Common myeloid progenitor, CD34-positive (primary cell): Measurements from ENCODE around the gene OR5P2. TPM values are rescaled to one million over a fixed set of nuclear protein-coding genes. Genes with fewer than 3 reads are reported as not detected.

Experiments used
- CTCF ChIA-PET: fragments of 350-600 bp; sonication (Branson Sonifier 250); formaldehyde crosslinking; loops from one replicate; lab custom pipeline; 2021; ENCODE audit warnings: antibody characterized with exemption; lab: Charles Lee
- POLR2A ChIA-PET: fragments of 350-600 bp; sonication (Branson Sonifier 250); formaldehyde crosslinking; loops from one replicate; lab custom pipeline; 2021; ENCODE audit warnings: antibody characterized with exemption; lab: Charles Lee
- DNase-seq, 3 donors: peaks; one replicate each; pipeline versions ENCODE4 v3.0.0 to v3.0.0-alpha.2; 2013
- H3K27ac ChIP-seq, 2 experiments: 1 replicate in 1 of 2; 2 replicates in 1 of 2; pipeline ENCODE4 v1.7.0; 2013; ENCODE audit warnings: inconsistent platforms in 2 of 2, low read length in 2 of 2, mild to moderate bottlenecking in 2 of 2, low read depth in 1 of 2, moderate library complexity in 1 of 2; ENCODE audit not compliant: severe bottlenecking in 2 of 2, insufficient read depth in 1 of 2, poor library complexity in 1 of 2
- H3K27me3 ChIP-seq, 5 experiments: replicated peaks in 2 of 5; 1 replicate in 3 of 5; 2 replicates in 2 of 5; pipeline versions ENCODE4 v1.6.1 to v1.7.0; 2013; ENCODE audit warnings: low read length in 4 of 5, mild to moderate bottlenecking in 2 of 5, moderate library complexity in 2 of 5, inconsistent platforms in 1 of 5; ENCODE audit not compliant: insufficient read depth in 5 of 5, control insufficient read depth in 4 of 5
- H3K36me3 ChIP-seq, 4 experiments: 1 replicate in 2 of 4; 2 replicates in 2 of 4; pipeline versions ENCODE4 v1.6.1 to v1.7.0; 2013; ENCODE audit warnings: low read length in 3 of 4, control low read depth in 1 of 4, mild to moderate bottlenecking in 1 of 4; ENCODE audit not compliant: control insufficient read depth in 4 of 4, insufficient read depth in 4 of 4
- H3K4me1 ChIP-seq, 4 experiments: 1 replicate in 3 of 4; 2 replicates in 1 of 4; pipeline versions ENCODE4 v1.6.1 to v1.7.1; 2013; ENCODE audit warnings: low read length in 3 of 4, mild to moderate bottlenecking in 3 of 4, control low read depth in 1 of 4, inconsistent platforms in 1 of 4, moderate library complexity in 1 of 4; ENCODE audit not compliant: control insufficient read depth in 4 of 4, insufficient read depth in 4 of 4; ENCODE audit errors: control extremely low read depth in 1 of 4
- H3K4me3 ChIP-seq, 7 experiments: 1 replicate in 4 of 7; 2 replicates in 3 of 7; pipeline versions ENCODE4 v1.5.1 to v1.7.0; 2013; ENCODE audit warnings: mild to moderate bottlenecking in 7 of 7, low read length in 6 of 7, moderate library complexity in 6 of 7, inconsistent platforms in 2 of 7, low read depth in 2 of 7, control low read depth in 1 of 7; ENCODE audit not compliant: insufficient read depth in 4 of 7, control insufficient read depth in 1 of 7; ENCODE audit errors: extremely low read depth in 1 of 7
- H3K9me3 ChIP-seq, 5 experiments: 1 replicate in 4 of 5; 2 replicates in 1 of 5; pipeline versions ENCODE4 v1.6.1 to v1.7.1; 2013; ENCODE audit warnings: low read length in 4 of 5, mild to moderate bottlenecking in 2 of 5, inconsistent platforms in 1 of 5, low read depth in 1 of 5, moderate library complexity in 1 of 5; ENCODE audit not compliant: control insufficient read depth in 4 of 5, insufficient read depth in 2 of 5; ENCODE audit errors: control extremely low read depth in 1 of 5
- WGBS: methylation state at CpG from one replicate; pipeline ENCODE4 v1.1.5; 2013; ENCODE audit not compliant: insufficient coverage; 5-methylcytosine and 5-hydroxymethylcytosine counted together
- polyA plus RNA-seq: library from polyadenylated mRNA; unstranded; fragments of 120-200 nt; gene quantifications from one replicate; pipeline ENCODE4 v1.2.1, GENCODE V29; 2013

OR5P2 gene
- not detected for polyA plus RNA-seq

GRCh38 chr11:7796842-7797241 is at the start of gene OR5P2:
Gene OR5P2 (minus strand): TSS chr11:7796942. CDS start chr11:7796942, 0 bp downstream.
- H3K36me3 ChIP-seq, result no peaks in the 10 kb centered on the region
- H3K27me3 ChIP-seq, result no peaks in the 10 kb centered on the region
- no peak within 1 kb of the TSS for H3K4me3 ChIP-seq
- H3K4me1 ChIP-seq, result no peaks in the 10 kb centered on the region
- H3K9me3 ChIP-seq, result no peaks in the 10 kb centered on the region
- DNase-seq, result no peak
- 100% methylated on average over 1 of the region's 5 CpGs for WGBS
- ChIA-PET CTCF (no interaction called here), POLR2A (no interaction called here)
- H3K27ac ChIP-seq, result no peak within 1 kb of the TSS

- Histone ChIP-seq H3K9me3 (no peaks in the 10 kb centered on the region), H3K36me3 (no peaks in the 10 kb centered on the region), H3K27me3 (peaks cover 0 to 11% (median 0%) of the 10 kb centered on the region in 5 experiments), H3K27ac (no peak overlapping the region), H3K4me1 (no peaks in the 10 kb centered on the region), H3K4me3 (no peak overlapping the region)
- CTCF ChIA-PET, result no interaction called here
- POLR2A ChIA-PET, result no interaction called here
- 100% methylated on average over 2 of the region's 3 CpGs for WGBS
- DNase-seq, result no peak
Observed at GRCh38 chr11:7846003-7846402, 49.3 kb upstream of the OR5P2 start.

- no peak overlapping the region for H3K27ac ChIP-seq
- H3K36me3 ChIP-seq, result no peaks in the 10 kb centered on the region
- POLR2A ChIA-PET, result no interaction called here
- no peaks in the 10 kb centered on the region for H3K9me3 ChIP-seq
- H3K4me1 ChIP-seq, result no peaks in the 10 kb centered on the region
- no peak overlapping the region for H3K4me3 ChIP-seq
- no peak for DNase-seq
- 67% methylated on average over 1 of the region's 3 CpGs for WGBS
- CTCF ChIA-PET, result no interaction called here
- H3K27me3 ChIP-seq, result peaks cover 0 to 11% (median 0%) of the 10 kb centered on the region in 5 experiments
Observed at GRCh38 chr11:7844986-7845385, 48.2 kb upstream of the OR5P2 start.

- Histone ChIP-seq H3K27ac (no peak overlapping the region), H3K9me3 (no peaks in the 10 kb centered on the region), H3K4me3 (no peak overlapping the region), H3K36me3 (no peaks in the 10 kb centered on the region), H3K27me3 (peaks cover 0 to 11% (median 0%) of the 10 kb centered on the region in 5 experiments), H3K4me1 (no peaks in the 10 kb centered on the region)
- POLR2A ChIA-PET, result no interaction called here
- DNase-seq, result no peak
- WGBS, result no CpG with 5 or more reads among the region's 1 CpG
- CTCF ChIA-PET, result no interaction called here
Observed at GRCh38 chr11:7844521-7844920, 47.8 kb upstream of the OR5P2 start.

GRCh38 chr11:7840578-7840977 is 43.8 kb upstream of the OR5P2 start:
- H3K27ac ChIP-seq, result no peak overlapping the region
- peaks cover 0 to 2% (median 0%) of the 10 kb centered on the region in 5 experiments for H3K27me3 ChIP-seq
- DNase-seq, result no peak
- CTCF ChIA-PET, result no interaction called here
- H3K36me3 ChIP-seq, result no peaks in the 10 kb centered on the region
- H3K4me3 ChIP-seq, result no peak overlapping the region
- no peaks in the 10 kb centered on the region for H3K9me3 ChIP-seq
- POLR2A ChIA-PET, result no interaction called here
- no peaks in the 10 kb centered on the region for H3K4me1 ChIP-seq
- no CpG with 5 or more reads among the region's 2 CpGs for WGBS

- POLR2A ChIA-PET, result no interaction called here
Observed at GRCh38 chr11:7833527-7833926, 36.8 kb upstream of the OR5P2 start.

GRCh38 chr11:7830740-7831139 is 34.0 kb upstream of the OR5P2 start, which contains the start of gene OR5P3:
Gene OR5P3 (minus strand): TSS chr11:7830840.
- DNase-seq, result no peak
- Histone ChIP-seq H3K27ac (no peak within 1 kb of the TSS), H3K27me3 (peaks cover 0 to 3% (median 0%) of the 10 kb centered on the region in 5 experiments), H3K36me3 (no peaks in the 10 kb centered on the region), H3K9me3 (no peaks in the 10 kb centered on the region), H3K4me3 (no peak within 1 kb of the TSS), H3K4me1 (no peaks in the 10 kb centered on the region)
- CTCF ChIA-PET, result no interaction called here
- POLR2A ChIA-PET, result no interaction called here

More at GRCh38 chr11:7833527-7833926, 36.8 kb upstream of the OR5P2 start:
- Histone ChIP-seq H3K4me3 (no peak overlapping the region), H3K36me3 (no peaks in the 10 kb centered on the region), H3K9me3 (no peaks in the 10 kb centered on the region), H3K27ac (no peak overlapping the region), H3K4me1 (no peaks in the 10 kb centered on the region), H3K27me3 (peaks cover 0 to 3% (median 0%) of the 10 kb centered on the region in 5 experiments)
- no peak for DNase-seq
- CTCF ChIA-PET, result no interaction called here
